ENCODE measurements around the gene SCO1.
"Not testable (repeated sequence)": the region's sequence is repeated elsewhere in the genome, so short reads cannot be mapped to it uniquely, and the experiment has no call there.

The SCO1 gene

DNA sequence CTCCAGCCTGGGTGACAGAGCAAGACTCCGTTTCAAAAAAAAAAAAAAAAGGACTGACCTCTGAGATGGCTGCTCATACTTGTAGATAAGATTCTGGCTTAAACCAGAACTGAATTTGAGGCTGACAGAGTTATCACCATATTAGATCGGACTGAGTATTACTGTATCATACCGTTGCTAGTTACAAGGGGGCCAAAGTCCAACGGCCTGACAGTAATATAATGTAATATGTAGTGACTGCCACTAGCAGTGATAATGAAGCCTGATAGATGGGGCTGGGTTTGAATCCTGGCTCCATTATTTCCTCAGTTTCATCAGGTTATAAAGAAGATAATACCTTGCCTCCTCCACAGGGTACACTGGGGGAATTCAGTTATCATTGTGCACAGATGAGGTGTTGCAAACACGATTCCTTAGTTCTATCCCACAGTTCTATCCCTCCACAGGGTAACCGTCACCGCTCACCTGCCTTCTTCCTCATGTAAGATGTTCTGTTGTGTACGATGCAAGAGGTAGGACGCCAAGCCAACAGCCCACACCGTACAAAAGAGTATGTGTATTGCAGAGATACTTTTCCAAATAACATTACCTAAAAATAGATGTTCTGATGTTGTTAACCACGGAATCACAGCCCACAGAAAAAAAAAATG lies 27.3 kb upstream of the SCO1 start:
- DNase-seq, result no peak

DNA sequence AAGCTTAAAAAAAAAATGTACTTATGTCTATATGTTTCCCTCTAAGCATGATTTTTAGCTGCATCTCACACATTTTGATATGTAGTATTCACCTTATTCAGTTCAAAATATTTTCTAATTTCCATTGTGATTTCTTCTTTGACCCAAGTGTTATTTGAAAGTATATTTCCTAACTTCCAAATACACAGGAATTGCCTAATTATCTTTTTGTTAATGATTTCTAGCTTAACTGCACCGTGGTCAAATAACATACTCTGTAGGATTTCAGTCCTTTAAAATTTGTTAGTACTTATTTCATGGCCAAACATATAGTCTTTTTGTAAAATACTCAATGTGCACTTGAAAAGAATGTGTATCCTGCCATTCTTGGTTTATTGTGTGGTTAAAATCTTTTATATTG lies 21.2 kb upstream of the SCO1 start:
- no peak for DNase-seq

DNA sequence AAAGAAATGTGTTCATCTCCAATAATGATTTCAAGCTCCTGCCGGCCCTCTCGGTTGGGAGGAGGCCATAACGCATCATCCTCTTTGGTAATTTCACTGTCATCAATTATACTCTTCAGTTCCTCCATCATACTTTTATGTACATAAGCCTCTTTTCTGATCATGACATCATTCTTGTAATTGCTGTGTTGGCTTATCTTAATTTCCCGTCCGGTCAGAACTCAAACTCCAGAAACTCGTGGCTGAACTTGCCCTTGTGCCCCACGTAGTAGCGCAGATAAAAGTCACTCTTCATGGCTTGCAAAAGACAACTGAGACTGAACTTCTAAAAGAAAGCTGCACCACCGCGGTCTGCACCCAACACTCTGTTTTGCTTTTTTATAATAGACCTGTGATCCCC lies 18.9 kb upstream of the SCO1 start:
- no peak for DNase-seq

DNA sequence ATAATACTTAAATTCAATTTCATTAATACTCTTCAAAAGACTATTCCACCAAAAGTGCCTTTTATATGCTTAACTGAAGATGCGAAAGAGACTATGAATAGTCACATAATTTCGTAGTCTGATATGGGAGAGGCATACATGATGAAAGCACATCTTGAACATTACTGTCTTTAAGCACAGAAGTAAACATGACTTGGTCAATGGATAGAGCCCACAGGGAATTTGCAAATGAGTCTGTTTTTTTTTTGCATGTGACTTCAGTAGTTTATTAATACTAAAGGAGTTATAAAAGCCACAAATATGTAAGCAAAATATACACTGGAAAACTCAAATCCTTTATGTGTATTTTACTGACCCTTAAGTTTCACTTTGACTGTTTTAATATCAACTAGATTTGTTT lies 16.0 kb upstream of the SCO1 start:
- no peak for DNase-seq

DNA sequence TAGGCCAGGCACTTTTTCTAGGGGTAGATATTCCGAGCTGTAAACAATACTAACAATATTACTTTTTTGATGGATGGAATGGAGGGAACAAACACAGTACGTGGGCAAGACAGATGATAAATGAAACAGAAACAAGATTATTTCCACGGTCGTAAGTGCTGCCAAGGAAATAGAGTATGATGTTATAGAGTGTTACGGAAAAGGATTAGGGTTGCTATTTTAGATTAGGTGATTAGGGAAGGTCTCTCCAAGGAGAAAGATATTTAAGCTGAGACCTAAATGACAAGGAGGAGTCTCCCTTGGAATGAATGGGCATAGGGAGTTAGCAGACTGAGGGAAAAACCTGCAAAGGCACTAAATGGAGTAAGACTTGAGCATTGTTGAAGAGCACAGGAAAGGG lies 8.4 kb upstream of the SCO1 start:
- DNase-seq, result no peak

DNA sequence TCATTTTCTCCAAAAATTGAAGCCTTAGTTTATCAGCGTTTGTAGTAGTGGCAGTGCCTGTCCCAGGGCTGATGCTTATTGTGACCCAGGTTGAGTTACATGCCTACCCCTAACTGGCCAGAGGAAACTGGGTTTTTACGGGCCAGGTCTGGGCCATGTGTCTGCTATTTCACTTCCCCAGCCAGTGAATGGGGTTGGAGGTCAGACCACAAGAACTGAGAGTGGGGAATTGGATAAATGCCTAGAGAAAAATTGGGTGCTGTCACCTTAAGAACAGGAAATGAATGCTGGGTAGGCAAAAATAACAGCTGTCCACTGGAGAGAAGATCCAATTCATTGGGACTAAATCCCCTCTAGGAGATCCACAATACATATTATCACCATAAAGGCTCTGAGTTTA lies 5.2 kb upstream of the SCO1 start:
- no peak for DNase-seq

DNA sequence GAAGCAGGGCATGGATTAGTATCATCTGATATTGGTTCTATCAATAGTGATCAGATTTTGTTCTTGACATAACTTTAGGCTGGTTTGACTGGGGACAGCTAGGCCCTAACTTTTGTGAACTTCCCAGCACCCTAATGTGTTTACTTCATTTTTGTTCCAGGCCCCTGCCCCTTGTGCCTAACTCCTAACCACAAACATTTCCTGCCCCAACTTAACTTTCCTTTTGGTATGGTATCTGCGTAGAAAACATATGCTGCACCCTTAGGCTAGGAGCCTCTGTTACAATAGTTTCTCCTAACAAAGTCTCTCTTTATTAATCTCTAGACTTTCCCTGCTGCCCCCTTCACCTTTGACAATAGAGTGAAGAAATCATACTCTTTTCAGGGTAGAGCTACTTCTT lies 2.5 kb upstream of the SCO1 start:
- no peak for DNase-seq

DNA sequence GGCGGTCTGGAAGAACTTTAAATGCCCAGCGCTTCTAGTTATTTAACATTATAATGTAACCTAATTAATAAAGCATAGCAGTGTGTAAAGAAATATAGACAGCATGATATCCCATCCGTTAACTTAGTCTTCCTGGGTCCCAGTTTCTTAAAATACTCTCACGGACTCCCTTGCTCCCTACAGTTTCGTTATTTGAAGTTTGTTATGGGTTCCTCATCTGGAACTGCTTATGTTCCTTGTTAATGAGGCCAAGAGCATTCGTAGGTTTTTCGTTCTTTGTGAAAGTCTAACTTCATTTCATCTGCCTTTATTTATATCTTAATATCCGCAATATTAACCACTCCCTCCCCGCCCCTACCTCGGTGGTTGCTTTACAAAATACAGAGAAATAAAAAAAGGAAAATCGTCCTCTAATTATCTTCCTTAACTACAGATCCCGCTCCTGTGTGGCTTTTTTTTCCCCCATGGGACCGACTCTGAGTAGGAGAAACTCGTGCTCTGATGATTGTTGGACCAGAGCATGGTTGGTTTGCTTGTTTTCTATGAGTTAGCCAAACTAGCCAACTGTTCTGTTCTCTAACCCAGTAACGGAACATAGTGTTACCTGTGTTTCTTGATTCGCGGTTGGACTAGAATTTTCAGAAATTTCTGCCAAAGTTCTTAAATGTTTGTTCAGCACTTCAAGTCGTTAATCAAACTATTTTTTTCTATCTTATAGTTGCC lies 924 bp upstream of the SCO1 start:
- DNase-seq, result no peak

DNA sequence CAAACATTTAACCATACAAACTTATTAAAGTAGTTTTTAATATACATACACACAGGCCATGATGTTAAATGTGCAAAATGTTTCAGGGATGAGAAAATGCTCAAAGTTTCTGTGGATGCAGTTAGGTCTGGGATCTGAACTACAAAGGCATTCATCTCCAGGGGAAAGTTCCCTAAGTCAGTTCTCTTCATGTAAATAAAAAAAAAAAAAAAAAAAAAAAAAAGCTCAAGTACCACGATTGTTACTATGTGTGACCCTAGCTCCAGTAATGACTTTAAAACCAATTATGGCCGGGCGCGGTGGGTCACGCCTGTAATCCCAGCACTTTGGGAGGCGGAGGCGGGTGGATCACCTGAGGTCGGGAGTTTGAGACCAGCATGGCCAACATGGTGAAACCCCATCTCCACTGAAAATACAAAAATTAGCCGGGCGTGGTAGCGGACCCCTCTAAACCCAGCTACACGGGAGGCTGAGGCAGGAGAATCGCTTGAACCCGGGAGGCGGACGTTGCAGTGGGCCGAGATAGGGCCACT lies 1.4 kb downstream of the SCO1 start:
- DNase-seq, result not testable (repeated sequence)

DNA sequence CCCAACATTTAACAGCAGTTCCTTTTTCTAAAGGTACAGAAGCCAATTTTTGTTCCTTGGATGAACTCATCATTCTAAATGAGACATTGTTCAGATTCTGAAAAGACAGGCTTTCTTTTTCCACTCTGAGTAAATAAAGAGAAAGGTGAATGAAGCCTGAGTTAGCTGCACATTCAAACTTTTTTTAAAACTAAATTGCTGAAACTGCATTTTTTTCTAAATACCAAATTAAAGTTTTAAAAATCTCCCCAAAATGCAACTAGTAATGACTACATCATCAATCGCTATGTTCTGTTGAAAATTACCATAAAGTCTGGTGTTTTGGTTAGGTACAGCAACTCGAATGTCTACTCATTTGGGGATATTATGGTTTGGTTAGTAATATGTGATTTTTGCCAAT lies 9.8 kb downstream of the SCO1 start:
- no peak for DNase-seq

DNA sequence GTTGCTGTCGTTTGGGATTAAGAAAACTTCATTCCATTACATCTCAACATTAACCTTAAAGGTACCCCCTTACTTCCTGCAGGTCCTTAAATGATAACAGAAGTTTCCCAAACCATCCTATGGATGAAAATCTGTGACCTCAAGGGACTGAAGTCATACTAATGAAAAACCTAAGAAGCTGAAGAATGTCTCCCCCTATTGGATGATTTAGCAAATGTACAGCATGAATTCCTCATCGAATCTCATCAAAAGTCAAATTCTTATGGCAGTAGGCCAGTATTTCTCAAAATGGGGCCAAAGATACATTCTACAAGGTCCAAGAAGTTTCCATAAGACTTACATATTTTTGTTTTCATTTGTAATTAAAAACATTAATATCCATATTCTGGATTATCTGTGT lies 13.5 kb downstream of the SCO1 start:
- no peak for DNase-seq

DNA sequence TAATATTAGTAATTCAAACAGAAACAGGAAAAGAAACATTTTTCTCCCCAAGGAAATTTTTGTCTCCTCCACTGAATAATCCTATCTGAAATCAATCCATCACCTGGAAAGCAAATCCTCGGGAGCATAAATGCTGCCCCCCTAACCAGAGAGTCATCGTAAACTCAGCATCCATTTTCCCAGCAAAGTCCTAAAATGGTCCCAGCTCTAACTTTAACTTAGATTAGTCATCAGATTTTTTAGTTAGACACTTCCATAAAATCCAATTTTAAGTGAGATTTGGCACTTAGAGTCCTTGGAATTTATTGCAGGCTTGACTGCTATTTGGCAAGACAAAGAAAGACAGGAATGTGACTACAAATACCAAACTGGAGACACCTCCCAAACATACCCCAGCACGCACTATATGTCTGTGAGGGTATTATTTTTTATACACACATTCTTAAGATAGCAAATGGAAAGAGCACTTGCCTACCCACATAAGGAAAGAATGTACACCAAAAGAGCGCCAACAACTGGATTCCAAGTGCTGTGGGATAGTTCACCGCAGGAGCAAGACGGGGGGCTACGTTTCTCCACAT lies 15.4 kb downstream of the SCO1 start:
- DNase-seq, result no peak

DNA sequence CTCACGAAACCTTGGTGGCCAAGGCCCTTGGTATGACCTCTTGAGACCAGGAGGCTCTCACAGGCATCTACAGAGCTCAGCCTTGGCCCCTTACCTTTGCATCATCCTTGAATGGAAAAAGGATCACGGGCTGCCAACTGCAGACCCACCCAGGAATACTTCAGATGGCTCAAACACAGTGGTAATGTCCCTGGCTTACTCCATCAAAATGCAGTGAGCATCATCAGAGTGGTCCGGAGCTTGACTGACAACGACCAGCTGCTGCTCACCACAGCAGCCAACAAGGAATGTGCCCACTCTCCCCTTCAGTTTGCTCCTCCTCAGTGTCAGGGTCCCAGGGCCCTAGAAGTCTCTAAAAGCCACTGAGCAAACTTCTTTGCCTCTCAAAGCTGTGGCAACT lies 22.6 kb downstream of the SCO1 start:
- no peak for DNase-seq

DNA sequence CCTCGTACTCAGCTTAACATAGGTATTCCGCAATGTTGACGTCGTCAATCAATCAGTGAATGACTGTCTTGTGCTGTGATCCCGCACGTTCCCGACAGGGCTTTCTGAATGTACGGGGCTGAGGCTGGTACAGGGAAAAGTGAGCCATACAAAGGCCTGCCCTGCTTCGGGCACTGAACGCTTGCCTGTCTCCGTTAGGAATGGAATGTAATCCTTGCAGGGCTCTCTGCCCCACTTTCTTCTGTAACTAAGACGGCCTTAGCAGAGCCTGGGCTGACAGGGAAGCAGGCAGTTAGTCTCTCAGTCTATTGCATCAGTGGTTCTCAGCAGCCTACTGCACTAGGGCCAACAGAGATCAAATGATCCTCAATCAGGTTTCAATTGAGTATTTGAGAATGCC lies 24.0 kb downstream of the SCO1 start:
- no peak for DNase-seq

DNA sequence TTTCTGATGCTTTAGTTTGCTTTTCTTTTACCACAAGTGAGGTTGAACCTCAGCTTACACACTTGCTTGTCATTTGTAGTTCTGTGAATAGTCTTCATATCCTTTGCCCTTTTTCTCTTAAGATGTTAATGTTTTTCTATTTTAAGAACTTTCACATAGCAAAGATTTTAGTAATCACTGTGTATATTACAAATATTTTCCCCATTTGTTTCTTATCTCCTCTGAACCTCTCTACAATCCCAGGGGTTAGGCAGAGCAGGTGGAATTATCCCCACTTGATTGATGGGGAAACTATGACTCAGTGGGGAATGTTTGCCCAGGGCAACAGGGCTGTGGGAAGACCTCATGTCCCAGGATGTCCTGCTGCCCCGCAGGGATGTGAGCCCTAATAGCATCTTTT lies 28.6 kb downstream of the SCO1 start:
- no peak for DNase-seq

DNA sequence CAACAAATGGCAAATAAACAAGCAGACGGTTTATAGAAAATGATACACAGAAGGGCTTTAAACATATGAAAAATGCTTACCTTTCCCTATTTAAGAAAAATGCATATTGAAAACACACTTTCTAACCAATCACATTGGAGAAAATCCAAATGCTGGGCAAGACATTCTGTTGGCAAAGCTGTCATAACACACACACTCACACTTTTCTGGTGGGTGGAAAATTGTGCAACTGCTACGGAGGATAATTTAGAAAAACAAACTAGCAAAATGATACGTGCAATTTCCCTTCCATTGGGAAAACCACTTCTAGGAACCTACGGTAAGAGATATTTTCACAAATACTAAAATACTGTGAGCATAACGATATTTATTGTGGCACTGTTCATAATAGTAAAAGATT lies 30.4 kb downstream of the SCO1 start:
- DNase-seq, result no peak

DNA sequence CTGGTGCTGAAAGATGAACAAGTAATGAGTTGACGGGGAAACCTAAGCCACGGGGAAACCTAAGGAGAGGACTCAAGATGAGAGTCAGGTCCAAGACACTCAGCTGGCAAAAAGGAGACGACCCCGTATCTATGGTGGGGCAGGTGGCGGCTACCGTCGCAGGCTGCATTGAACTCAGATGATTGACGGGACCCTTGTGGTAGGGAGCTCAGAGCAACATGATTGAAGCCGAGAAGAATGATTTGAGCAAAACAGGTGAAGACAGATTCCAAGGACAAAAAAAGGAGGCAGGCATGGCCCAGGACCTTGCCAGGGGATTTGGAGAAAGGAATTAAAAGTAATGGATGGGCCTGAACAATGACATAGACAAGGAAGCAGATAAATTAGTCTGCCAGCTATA lies 32.8 kb downstream of the SCO1 start:
- no peak for DNase-seq

DNA sequence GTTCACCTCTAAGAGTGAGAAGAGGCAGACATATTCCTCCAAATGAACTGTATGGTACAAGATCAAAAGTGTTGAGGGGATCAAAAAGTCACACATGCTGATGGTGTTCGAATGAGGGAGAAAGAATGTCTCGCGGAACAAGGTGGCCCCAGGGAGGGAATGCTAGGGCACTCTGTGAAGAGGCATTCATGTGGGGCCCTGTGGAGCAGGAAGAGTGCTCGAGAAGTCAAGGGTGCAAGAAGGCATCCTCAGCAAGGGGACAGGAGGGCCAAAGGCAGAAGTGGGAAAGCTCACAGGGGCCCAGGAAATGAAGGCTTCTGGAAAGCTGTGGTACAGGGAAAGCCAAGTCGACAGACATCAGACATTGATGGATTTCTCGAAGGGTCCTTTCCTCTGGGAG lies 34.1 kb downstream of the SCO1 start:
- no peak for DNase-seq

DNA sequence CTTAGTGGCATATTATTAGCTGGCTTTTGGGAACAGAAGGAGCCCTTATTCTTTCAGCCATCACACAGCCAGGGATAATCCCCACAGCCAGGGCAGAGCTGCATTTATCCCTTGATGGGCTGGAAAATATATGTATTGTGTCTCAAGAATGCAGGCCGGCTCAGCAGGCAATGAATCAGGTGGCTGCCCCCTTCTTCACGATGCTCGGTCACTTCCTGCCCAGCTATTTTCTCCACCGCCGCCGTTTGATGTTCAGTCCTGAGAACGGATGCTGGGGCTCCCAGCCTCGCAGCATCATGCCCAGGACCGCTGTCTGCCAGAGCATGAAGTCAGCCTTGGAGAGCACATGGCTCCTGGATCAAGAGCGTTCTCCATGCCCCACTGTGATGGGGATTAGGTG lies 35.9 kb downstream of the SCO1 start:
- no peak for DNase-seq

DNA sequence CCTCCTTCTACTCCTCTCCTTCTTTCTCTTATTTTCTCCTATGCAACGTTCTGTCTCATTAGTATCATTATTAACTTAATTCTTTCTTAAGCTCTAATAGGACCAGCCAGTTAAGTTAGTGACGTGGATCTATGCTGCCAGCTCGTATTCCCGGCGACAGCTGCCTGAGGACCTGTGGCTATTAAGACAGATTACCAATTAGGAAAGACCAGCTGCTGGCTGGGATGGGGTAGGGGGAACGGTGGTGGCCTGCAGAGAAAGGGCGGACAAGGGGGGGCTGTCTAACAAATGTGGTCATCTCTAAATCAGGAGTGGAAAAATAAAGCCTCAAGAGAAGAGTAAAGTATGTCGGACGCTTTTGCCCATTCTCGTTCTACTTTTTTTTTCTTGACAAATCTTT lies 39.5 kb downstream of the SCO1 start:
- no peak for DNase-seq

DNA sequence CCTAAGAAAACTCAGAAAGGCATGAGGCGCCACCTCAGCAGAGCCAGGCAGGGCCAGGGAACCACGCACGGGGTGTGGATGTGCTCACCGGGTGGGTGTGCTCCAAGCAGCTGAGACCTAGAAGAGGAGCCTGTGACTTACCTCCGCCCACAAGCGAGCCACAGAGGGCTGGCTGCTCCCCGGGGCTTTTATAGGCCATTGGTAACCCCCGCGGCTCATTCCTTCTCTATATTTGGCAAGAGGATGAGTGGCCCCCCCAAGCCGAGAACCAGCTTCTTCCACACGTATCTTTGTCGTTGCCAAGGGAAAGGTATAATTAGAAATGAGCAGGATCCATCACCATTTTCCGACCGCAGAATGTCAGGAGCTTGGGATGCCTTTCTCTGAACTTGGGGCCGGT lies 40.2 kb downstream of the SCO1 start, which contains the start of gene MYH3:
Gene MYH3, minus strand, starts transcription at position 162 of the 400 bp plus-strand sequence. CDS start 2,245 bp downstream, outside the sequence.
- no peak for DNase-seq

DNA sequence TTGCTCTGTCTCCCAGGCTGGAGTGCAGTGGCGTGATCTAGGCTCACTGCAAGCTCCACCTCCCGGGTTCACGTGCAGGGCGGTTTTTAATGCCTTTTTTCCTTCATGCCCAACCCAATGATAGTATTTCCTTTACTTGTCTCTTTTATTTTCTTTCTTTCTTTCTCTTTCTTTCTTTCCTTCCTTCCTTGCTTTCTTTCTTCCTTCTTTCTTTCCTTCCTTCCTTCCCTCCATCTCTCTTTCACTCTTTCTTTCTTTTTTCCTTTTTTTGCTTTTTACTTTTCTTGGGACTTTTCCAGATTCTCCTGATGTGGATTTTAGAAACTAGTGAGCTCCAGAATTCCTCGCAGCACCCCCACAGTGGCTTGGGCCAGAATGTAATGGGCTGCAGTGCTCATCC lies 43.3 kb downstream of the SCO1 start:
- no peak for DNase-seq

DNA sequence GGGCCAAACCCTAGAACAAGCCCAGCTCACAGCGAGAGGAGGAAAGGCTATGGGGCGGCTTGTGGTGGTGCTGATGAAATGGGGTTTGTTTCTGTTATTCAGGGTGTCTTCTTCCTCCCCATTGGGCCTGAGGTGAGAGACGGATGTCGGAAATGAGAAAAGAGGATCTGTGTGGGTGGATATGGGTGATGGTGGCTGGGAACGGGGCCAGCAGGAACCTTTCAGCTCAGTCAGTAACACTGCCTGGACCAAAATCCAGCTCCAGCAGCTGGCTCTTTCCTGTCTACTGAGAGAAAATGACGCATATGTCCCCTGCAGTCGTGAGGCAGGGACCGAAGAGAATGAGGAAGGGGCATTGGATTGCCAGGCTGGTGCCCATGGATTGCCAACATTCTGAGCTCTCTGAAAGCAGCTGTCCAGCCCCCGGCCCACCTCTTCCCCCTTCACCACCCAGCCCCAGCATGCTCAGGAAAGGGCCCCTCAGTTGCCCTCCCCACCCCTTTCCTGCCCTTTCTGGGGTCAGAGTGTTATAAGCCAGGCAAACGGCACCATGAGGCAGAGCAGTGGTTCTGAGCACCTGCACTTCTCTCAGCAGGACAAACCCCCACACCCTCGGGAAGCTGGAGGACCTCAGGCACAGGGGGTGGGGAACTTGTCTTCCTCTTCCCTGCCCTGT lies 44.2 kb downstream of the SCO1 start:
- DNase-seq, result no peak

DNA sequence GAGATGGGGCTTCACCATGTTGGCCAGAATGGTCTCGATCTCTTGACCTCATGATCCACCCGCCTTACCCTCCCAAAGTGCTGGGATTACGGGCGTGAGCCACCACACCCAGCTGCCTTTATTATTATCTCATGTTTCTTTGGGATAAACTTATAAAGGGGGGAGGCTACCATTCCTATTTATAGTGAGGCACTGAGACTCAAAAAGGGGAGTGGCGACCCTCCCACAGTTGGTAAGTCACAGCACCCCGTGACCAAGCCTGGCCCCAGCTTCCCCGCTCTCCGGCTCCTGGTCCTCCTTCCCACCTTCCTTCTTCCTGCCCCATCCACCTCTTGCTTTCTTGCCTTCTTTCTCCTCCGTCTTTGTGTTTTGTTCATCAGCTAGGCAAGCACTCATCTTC lies 45.4 kb downstream of the SCO1 start:
- DNase-seq, result no peak

Measured in activated CD8-positive, alpha-beta memory T cell treated with anti-CD3 and anti-CD28 coated beads for 24 hours (primary cell).